T-helper 1 cell treated with Interleukin-12 subunit alpha and Interleukin-12 subunit beta and Interleukin-4 antibody, amounts not matched to agents 30 ng/mL and 1 ng/mL, for 36 hours (primary cell): ENCODE results near the gene INHBC. TPM values are rescaled to one million over a fixed set of nuclear protein-coding genes. Genes with fewer than 3 reads are reported as not detected.
"Not testable (repeated sequence)": the region's sequence is repeated elsewhere in the genome, so short reads cannot be mapped to it uniquely, and the experiment has no call there.

Experiments used
- intact Hi-C: fragments of 100-400 bp; cut with micrococcal nuclease; formaldehyde crosslinking; loops from one replicate; pipeline ENCODE4 v1.15.1; 2024
- total RNA-seq: library from RNA; stranded (reverse); gene quantifications from 2 replicates; pipeline ENCODE4 v1.2.3, GENCODE V29; 2022

The INHBC gene, protein sequence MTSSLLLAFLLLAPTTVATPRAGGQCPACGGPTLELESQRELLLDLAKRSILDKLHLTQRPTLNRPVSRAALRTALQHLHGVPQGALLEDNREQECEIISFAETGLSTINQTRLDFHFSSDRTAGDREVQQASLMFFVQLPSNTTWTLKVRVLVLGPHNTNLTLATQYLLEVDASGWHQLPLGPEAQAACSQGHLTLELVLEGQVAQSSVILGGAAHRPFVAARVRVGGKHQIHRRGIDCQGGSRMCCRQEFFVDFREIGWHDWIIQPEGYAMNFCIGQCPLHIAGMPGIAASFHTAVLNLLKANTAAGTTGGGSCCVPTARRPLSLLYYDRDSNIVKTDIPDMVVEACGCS
- total RNA-seq = not detected in 2 replicates

DNA sequence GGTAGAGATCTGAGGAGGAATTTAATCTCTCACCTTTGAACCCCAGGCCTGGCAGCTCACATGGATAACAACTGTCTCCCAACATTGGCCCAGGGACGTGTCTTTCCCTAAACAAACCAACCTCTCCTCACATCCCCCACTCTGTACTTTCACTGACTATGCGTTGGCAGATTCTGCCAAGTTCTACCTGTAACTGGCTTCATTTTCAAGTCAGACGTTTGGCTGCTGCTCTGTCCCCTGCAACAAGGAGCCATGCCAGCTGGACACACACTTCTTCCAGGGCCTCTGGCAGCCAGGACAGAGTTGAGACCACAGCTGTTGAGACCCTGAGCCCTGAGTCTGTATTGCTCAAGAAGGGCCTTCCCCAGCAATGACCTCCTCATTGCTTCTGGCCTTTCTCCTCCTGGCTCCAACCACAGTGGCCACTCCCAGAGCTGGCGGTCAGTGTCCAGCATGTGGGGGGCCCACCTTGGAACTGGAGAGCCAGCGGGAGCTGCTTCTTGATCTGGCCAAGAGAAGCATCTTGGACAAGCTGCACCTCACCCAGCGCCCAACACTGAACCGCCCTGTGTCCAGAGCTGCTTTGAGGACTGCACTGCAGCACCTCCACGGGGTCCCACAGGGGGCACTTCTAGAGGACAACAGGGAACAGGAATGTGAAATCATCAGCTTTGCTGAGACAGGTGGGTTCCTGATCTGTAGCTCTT, at the start of gene INHBC:
Gene INHBC, plus strand, starts transcription at position 268 of the 707 bp plus-strand sequence. Its CDS starts 103 bp downstream, at position 371.
- intact Hi-C loops = loop anchor here (5.0 kb wide), 1 partner anchor 797 kb away; no protein-coding TSS in a partner anchor

DNA sequence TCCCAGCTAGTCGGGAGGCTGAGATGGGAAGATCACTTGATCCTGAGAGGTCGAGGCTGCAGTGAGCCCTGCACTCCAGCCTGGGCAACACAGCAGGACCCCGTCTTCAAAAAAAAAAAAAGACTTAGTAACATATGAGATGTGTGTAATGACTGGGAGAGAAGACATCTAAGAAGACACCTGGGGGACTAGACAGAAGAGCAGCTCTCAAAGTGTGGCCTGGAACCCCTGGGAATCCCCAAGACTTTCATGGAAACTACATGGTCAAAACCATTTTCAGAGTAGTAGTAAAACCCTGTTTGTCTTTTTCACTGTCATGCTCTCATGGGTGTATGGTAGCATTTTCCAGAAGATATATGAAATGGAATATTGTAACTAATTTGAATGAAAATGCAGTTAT, 49.0 kb upstream of the INHBC start:
- intact Hi-C loops = no loop called here

GRCh38 chr12:57386187-57386720, 48.3 kb upstream of the INHBC start:
- intact Hi-C loops = no loop called here

DNA sequence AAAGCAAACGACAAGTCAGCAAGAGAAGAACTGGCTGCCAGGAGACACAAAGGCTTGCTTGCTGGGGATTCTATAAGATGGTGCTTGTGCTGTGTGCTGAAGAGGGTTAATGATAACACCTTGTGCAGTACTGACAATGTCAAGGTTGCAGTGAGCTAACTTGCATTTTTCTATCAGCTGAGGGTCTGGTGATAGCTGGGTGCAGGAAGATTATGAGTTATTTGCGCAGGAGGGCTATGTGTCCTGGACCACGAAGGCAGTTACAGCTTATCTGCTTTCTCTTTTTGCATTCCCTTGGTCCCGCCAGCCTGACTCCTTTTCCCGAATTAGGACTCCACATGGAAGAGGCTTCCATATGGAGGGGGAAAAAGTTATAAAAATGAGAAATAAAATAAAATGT, 46.2 kb upstream of the INHBC start:
- intact Hi-C loops = no loop called here

GRCh38 chr12:57389033-57389432, 45.6 kb upstream of the INHBC start:
- intact Hi-C loops = no loop called here

DNA sequence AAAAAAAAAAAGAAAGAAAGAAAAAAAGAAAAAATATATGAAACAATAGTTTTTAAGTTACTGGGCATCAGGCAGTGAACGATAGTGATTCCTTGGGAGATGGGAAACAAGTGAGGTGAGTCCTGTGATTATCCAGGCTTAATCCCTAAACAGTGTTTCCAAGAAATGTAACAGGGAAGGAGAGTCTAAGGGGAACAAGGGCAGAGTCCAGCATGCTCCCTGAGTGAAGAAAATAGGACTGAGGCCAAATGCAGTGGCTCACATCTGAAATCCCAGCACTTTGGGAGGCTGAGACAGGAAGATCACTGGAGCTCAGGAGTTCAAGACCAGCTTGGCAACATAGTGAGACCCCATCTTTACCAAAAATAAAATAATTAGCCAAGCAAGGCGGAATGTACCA, 44.4 kb upstream of the INHBC start:
- intact Hi-C loops = no loop called here

GRCh38 chr12:57395121-57395520, 39.5 kb upstream of the INHBC start:
- intact Hi-C loops = no loop called here

GRCh38 chr12:57397441-57397840, 37.1 kb upstream of the INHBC start:
- intact Hi-C loops = no loop called here

GRCh38 chr12:57399718-57400463, 34.7 kb upstream of the INHBC start:
- intact Hi-C loops = not testable (repeated sequence)

DNA sequence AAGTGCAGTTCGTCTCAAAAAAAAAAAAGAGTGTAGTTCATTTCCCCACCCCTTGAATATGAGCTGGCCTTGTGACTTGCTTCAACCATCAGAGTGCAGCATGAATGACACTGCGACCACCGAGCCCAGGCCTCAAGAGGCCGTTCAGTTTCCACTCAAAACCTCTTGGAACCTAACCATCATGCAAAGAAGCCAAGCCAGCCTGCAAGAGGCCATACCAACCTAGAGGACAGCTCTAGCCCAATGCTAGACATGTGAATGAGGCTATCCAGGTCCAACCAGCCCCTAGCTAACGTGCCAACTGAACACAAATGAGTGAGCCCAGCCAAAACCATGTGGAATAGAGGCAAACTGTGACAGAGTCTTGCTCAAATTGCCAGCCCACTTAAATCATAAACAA, 33.4 kb upstream of the INHBC start:
- intact Hi-C loops = no loop called here

GRCh38 chr12:57402156-57402555, 32.4 kb upstream of the INHBC start:
- intact Hi-C loops = not testable (repeated sequence)

GRCh38 chr12:57404966-57405640, 29.5 kb upstream of the INHBC start:
- intact Hi-C loops = no loop called here

GRCh38 chr12:57410534-57410933, 24.1 kb upstream of the INHBC start:
- intact Hi-C loops = no loop called here

GRCh38 chr12:57414160-57414559, 20.4 kb upstream of the INHBC start:
- intact Hi-C loops = not testable (repeated sequence)

- intact Hi-C loops = no loop called here
These were observed 19.5 kb upstream of the INHBC start for GRCh38 chr12:57415088-57415487.

GRCh38 chr12:57416039-57416996, 18.3 kb upstream of the INHBC start:
- intact Hi-C loops = no loop called here

DNA sequence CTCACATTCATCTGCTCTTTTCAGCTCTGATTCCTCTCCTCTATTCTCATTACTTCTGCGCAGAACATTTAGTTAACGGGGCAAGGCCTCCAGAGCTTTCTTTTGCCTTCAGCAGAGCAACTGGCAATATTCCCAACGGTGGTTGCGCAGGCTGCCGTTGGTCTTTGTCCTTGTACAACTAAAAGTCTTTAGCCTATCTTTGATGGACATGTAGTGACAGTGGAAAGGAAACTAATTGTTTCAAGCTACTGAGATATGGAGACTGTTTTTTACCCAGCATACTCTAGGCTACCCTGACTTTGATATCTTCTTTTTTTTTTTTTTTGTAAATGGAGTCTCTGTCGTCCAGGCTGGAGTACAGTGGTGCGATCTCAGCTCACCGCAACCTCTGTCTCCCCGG, 16.3 kb upstream of the INHBC start:
- intact Hi-C loops = no loop called here

GRCh38 chr12:57419495-57419894, 15.1 kb upstream of the INHBC start:
- intact Hi-C loops = no loop called here

- intact Hi-C loops = no loop called here
These were observed 14.1 kb upstream of the INHBC start for GRCh38 chr12:57420482-57420881.

- intact Hi-C loops = not testable (repeated sequence)
These were observed 7.6 kb upstream of the INHBC start for GRCh38 chr12:57426948-57427347.
